GM18526 (cell line): ENCODE results near the gene POPDC3.

Source experiments
- POLR2A ChIP-seq: IDR thresholded peaks from 3 replicates; pipeline ENCODE4 v1.6.1; 2011; ENCODE audit not compliant: insufficient read length; ENCODE audit errors: extremely low read depth

Gene POPDC3

GRCh38 chr6:105179244-105180065 lies at the start of gene POPDC3:
Gene POPDC3, minus strand, starts transcription at chr6:105180014. Its CDS starts 18,105 bp downstream, at chr6:105161909.
- no peak for TF ChIP-seq POLR2A

GRCh38 chr6:105227295-105227767 lies 47.5 kb upstream of the POPDC3 start:
- TF ChIP-seq POLR2A = no peak

- TF ChIP-seq POLR2A = no peak
These were observed 46.9 kb upstream of the POPDC3 start for GRCh38 chr6:105226598-105227294.

- no peak for TF ChIP-seq POLR2A
These were observed 43.4 kb upstream of the POPDC3 start for GRCh38 chr6:105223242-105223641.

- no peak for TF ChIP-seq POLR2A
These were observed 40.4 kb upstream of the POPDC3 start for GRCh38 chr6:105220186-105220585.

- TF ChIP-seq POLR2A = no peak
These were observed 35.7 kb upstream of the POPDC3 start for GRCh38 chr6:105215506-105215905.

- no peak for TF ChIP-seq POLR2A
These were observed 34.9 kb upstream of the POPDC3 start for GRCh38 chr6:105214668-105215067.

- TF ChIP-seq POLR2A = no peak
These were observed 33.5 kb upstream of the POPDC3 start for GRCh38 chr6:105213272-105213671.

- no peak for TF ChIP-seq POLR2A
These were observed 32.8 kb upstream of the POPDC3 start for GRCh38 chr6:105212587-105212986.

GRCh38 chr6:105211831-105212230 lies 32.0 kb upstream of the POPDC3 start:
- no peak for TF ChIP-seq POLR2A

GRCh38 chr6:105210932-105211531 lies 31.2 kb upstream of the POPDC3 start:
- no peak for TF ChIP-seq POLR2A

GRCh38 chr6:105209950-105210706 lies 30.3 kb upstream of the POPDC3 start:
- TF ChIP-seq POLR2A = no peak

- TF ChIP-seq POLR2A = no peak
These were observed 27.9 kb upstream of the POPDC3 start for GRCh38 chr6:105207524-105208269.

- TF ChIP-seq POLR2A = no peak
These were observed 25.0 kb upstream of the POPDC3 start for GRCh38 chr6:105204768-105205167.
